Measurements from ENCODE around the gene STX11.

STX11 gene

DNA sequence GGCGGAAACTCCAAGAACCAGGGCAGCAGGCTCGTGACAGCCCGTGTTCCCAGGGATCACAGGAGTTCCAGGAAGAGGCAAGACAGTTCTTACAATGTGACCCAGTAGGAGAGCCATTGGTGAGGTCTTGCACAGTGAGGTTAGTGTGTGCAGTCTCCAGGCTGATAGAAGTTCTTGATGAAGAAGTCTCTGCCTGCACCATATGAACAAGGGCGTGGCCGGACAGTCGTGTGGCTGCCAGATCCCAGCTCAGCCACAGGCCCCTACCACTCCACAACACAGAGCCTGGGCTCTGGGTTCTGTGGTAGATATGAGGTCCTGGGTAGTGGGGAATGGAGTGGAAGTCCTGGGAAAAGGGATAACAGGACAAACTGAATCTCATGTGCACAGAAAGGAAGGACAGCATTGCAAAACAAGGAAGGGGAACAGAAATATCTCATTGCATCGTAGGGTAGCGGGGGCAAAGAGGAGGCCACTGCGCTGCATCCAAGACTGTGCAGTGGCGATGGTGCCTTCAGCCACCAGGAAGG lies 65.2 kb downstream of the STX11 start:
- DNase-seq (ENCODE audit: low spot score) = peak; percentile 44

- peak; percentile 96 for DNase-seq (ENCODE audit: low spot score)
Measured at GRCh38 chr6:144215932-144216667, 65.8 kb downstream of the STX11 start.

- DNase-seq (ENCODE audit: low spot score) = no peak
Measured at GRCh38 chr6:144216668-144217218, 66.4 kb downstream of the STX11 start.

- peak; percentile 37 for DNase-seq (ENCODE audit: low spot score)
Measured at GRCh38 chr6:144217264-144217663, 66.9 kb downstream of the STX11 start.

DNA sequence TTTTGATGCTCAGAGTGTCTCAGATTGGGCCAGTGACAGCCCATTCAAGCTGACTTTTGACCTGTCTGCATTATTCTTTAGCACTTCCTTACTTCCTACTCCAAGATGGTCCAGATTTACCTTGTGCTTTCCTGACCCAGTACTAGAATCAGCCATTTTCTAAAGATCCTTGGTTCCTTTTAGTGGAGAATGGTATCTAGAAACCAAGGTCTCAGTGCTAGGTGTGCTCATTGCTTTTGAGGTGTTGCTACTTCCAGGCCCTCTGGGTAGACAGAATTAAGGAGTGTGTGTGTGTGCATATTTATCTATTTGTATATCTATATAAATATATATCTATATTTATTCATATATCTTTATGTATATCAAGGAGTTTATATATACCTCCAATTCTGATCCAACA lies 67.5 kb downstream of the STX11 start:
- DNase-seq (ENCODE audit: low spot score) = no peak

GRCh38 chr6:144219056-144219685 lies 68.9 kb downstream of the STX11 start:
- DNase-seq (ENCODE audit: low spot score) = peak; percentile 69

DNA sequence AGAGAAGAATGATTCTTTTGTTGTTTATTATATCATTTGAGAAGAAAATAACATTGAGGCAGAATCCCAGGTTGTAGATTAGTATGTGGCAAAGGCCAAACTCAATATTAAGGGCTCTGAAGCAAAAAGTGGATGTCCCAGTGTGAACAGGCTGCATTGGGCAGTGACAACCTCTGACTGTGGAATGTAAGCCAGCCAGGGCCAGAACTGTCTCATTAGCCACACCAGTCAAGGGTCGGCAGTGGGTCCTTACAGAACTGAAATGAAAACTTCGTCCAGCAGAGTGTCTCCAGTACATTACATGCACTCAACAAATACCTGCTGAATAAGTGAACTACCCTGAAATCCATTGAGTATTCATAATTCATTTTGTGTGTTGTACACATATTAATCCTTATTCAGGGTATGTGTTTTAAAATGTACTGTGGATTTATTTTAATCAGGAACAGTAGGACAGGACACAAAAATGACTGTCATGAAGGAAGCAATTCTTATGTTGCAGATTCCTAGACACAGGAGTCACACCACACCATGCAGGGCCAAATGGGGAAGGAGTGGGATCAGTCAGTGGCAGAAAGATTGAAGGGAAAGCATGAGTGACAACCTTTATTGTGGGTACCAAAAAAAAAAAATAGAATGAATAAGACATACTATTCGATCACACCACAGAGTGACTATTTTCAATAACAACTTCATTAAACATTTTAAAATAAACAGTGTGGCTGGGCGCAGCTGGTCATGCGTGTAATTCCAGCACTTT lies 69.9 kb downstream of the STX11 start:
- DNase-seq (ENCODE audit: low spot score) = no peak

DNA sequence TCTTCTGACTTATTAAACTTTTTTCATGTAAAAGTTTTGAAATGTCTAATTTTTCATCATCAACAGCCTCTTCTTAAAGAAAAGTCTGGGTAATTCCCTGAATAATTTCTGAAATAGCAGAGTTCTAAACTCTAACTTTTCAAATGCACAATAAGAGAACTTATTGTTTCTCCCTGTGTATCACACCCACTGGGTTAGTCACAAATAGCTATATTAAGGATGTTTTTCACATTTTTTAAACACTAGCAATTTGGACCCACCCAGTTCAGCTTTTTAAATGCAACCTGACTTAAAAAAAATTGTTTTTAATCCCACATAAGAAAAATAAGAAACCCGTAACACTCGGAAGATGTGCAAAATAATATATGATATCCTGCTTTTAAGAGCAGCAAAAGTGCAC lies 73.4 kb downstream of the STX11 start:
- no peak for DNase-seq (ENCODE audit: low spot score)

GRCh38 chr6:144231721-144232120 lies 81.4 kb downstream of the STX11 start:
- DNase-seq (ENCODE audit: low spot score) = no peak

DNA sequence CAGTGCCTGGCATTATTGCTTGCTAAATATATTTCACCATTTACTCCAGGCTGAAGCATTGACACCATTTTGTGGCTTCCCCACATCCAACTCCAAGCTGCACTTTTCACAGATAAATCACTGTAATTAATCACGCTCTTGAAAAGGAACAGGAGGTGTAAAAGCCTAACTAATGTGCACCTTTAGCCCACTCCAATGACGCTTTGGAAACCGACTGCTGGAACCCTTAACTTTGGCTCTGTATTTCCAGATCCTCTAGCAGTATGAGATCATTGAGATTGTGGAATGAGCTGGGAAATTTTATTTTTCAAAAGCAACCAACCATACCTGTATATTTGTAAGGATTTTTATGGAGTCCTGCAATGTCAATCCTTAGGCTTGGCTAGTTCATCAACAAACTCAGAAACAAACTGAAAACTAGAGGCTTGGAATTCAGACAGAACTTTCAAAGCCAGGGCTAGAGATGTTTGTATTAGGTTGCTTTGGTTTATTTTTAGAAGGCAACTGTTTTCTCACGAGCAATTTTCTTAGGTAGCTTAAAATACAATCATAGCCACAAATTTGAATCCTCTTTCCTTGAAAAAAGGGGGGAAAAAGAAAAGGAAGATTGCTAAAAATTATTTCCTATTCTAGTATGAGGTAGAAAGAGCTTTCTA lies 82.0 kb downstream of the STX11 start:
- DNase-seq (ENCODE audit: low spot score) = no peak

GRCh38 chr6:144232832-144233230 lies 82.5 kb downstream of the STX11 start:
- DNase-seq (ENCODE audit: low spot score) = no peak

DNA sequence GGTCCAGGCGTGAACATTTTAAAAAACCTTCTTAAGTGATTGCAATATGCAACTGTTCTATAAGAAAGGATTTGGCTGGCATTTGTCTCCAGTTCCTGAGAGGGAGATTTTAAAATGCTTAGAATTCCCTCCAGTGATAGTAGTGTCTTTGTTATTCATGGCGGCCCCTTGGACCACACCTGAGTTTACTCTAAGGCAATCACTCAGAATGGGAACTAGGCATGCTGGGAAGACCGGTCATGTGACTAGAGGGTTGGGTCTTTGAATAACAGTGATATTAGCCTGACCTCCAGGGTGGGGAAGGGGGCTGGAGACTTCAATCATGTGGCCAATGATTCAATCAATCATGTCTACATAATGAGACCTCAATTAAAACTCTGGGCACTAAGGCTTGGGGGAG lies 84.1 kb downstream of the STX11 start:
- no peak for DNase-seq (ENCODE audit: low spot score)

GRCh38 chr6:144234935-144235334 lies 84.6 kb downstream of the STX11 start:
- DNase-seq (ENCODE audit: low spot score) = no peak

Measured in pons (tissue), 1 donor.